SU-DHL-6 (cell line): ENCODE data around the gene BPIFB6.

ENCODE experiments used
- H2AFZ ChIP-seq: fragments of 200-600 bp; sonication (generic); 2 replicates; pipeline ENCODE4 v1.6.1; 2014; ENCODE audit warnings: low read depth, mild to moderate bottlenecking, moderate library complexity, mixed read lengths, antibody characterized with exemption, low read length; ENCODE audit not compliant: severe bottlenecking
- H3F3A ChIP-seq: fragments of 200-600 bp; shearing (Covaris generic); 2 replicates; pipeline ENCODE4 v1.6.0; 2016; ENCODE audit warnings: antibody characterized with exemption, mild to moderate bottlenecking; ENCODE audit not compliant: insufficient read depth
- H3K27ac ChIP-seq: fragments of 200-600 bp; sonication (generic); 2 replicates; pipeline ENCODE4 v1.5.1; 2016; ENCODE audit warnings: low read depth, mild to moderate bottlenecking, low read length, moderate library complexity, mixed read lengths
- H3K27me3 ChIP-seq: fragments of 200-600 bp; sonication (generic), shearing (Covaris generic); 2 replicates; pipeline ENCODE4 v1.6.0; 2014; ENCODE audit warnings: mild to moderate bottlenecking, low read length
- H3K36me3 ChIP-seq: fragments of 200-600 bp; sonication (generic); 2 replicates; pipeline ENCODE4 v1.6.1; 2014; ENCODE audit warnings: mild to moderate bottlenecking, low read length, mixed read lengths
- H3K4me2 ChIP-seq: fragments of 300-600, 200-600 bp; shearing (Covaris generic), sonication (generic); 2 replicates; pipeline ENCODE4 v1.6.0; 2014; ENCODE audit warnings: low read length, low read depth, mild to moderate bottlenecking; ENCODE audit not compliant: poor library complexity, severe bottlenecking
- H3K4me3 ChIP-seq: fragments of 200-600 bp; sonication (generic); 2 replicates; pipeline ENCODE4 v1.5.1; 2014; ENCODE audit warnings: antibody characterized with exemption, low read length, mild to moderate bottlenecking, mixed read lengths; ENCODE audit not compliant: insufficient read depth, poor library complexity, severe bottlenecking
- H3K79me2 ChIP-seq: fragments of 200-600 bp; sonication (generic); 2 replicates; pipeline ENCODE4 v1.6.1; 2014; ENCODE audit warnings: mild to moderate bottlenecking, low read length, moderate library complexity; ENCODE audit not compliant: insufficient read depth
- H3K9ac ChIP-seq: fragments of 200-600 bp; sonication (generic); 2 replicates; pipeline ENCODE4 v1.7.0; 2014; ENCODE audit warnings: mild to moderate bottlenecking, low read length
- H3K9me2 ChIP-seq: fragments of 200-600 bp; sonication (generic); replicated peaks from 2 replicates; pipeline ENCODE4 v1.6.1; 2014; ENCODE audit warnings: low read length; ENCODE audit not compliant: insufficient read depth
- H3K9me3 ChIP-seq: fragments of 200-600 bp; sonication (generic); 2 replicates; pipeline ENCODE4 v1.6.1; 2014; ENCODE audit warnings: low read length, mixed read lengths; ENCODE audit not compliant: insufficient read depth
- H4K20me1 ChIP-seq: fragments of 200-600 bp; sonication (generic); 2 replicates; pipeline ENCODE4 v1.6.1; 2014; ENCODE audit warnings: low read depth, mild to moderate bottlenecking, antibody characterized with exemption, low read length, moderate library complexity, mixed read lengths
- EZH2phosphoT487 ChIP-seq: fragments of 200-600 bp; sonication (generic), shearing (Covaris generic); conservative IDR thresholded peaks from 2 replicates; pipeline ENCODE4 v1.6.1; 2018; ENCODE audit warnings: mild to moderate bottlenecking, antibody characterized with exemption, low read length, moderate library complexity, mixed read lengths
- TF ChIP-seq, protein P1 (sequence below): fragments of 200-600 bp; sonication (generic); IDR thresholded peaks from one replicate; pipeline ENCODE4 v1.5.1; 2017; ENCODE audit warnings: antibody characterized with exemption, mild to moderate bottlenecking, low read length, moderate library complexity; ENCODE audit not compliant: insufficient read depth, poor library complexity, severe bottlenecking

Gene BPIFB6

DNA sequence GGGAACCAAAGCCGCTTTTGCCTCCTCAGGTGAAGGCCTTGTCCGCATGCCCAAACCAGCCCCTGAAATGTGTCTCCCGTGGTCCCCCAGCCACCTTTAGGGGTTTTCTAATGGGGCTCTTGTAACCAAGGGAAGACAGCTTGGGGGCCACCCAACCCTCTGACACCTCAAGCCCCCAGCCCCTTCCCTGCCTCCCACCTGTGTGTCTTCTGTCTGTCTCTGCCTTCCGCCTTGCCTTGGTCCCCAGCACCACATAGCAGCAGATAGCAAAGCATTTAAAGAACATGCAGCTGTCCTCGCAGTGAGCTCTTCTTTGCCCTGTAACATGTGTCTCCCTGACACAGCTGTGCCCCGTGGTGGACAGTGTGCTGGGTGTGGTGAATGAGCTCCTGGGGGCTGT lies 31.8 kb downstream of the BPIFB6 start:
- no peaks in the 10 kb centered on the region for H3K27me3 ChIP-seq
- H3K79me2 ChIP-seq, result no peaks in the 10 kb centered on the region

DNA sequence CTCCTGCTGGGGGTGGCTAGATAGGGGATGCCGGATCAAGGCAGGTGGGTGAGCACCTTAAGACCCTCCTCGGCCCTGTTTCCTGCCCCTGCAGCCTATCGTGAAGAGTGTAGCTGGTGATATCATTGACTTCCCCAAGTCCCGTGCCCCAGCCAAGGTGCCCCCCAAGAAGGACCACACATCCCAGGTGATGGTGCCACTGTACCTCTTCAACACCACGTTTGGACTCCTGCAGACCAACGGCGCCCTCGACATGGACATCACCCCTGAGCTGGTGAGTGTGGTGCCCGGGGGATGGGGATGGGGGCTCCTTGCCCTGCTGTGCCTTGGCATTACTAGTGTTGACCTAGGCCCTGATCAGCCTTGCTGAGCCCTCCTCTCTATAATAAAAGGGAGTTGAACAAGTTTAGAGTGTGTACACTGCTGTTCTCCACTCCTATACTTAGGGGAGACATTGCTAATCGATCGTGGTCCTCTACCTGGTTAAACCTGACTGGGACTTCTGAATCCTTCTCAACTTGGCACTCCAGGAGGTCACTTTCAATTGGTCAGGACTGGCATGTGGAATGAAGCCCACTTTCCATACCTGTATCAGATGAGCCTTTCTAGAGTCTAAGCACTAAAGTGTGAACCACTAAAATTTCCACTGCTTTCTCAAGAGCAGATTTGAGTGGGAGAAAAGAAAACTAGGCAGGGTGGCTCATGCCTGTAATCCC lies 33.3 kb downstream of the BPIFB6 start:
- Histone ChIP-seq H4K20me1 (no peaks in the 10 kb centered on the region), H3K4me2 (no peak overlapping the region), H3K4me3 (no peak overlapping the region), H3K27me3 (no peaks in the 10 kb centered on the region), H3K9me3 (no peaks in the 10 kb centered on the region), H2AFZ (no peak overlapping the region), H3F3A (no peaks in the 10 kb centered on the region), H3K79me2 (no peaks in the 10 kb centered on the region), H3K27ac (no peak overlapping the region), H3K9ac (no peak overlapping the region), H3K36me3 (no peaks in the 10 kb centered on the region), H3K9me2 (no peaks in the 10 kb centered on the region)
- no peak for TF ChIP-seq EZH2phosphoT487
- TF ChIP-seq, protein P1, sequence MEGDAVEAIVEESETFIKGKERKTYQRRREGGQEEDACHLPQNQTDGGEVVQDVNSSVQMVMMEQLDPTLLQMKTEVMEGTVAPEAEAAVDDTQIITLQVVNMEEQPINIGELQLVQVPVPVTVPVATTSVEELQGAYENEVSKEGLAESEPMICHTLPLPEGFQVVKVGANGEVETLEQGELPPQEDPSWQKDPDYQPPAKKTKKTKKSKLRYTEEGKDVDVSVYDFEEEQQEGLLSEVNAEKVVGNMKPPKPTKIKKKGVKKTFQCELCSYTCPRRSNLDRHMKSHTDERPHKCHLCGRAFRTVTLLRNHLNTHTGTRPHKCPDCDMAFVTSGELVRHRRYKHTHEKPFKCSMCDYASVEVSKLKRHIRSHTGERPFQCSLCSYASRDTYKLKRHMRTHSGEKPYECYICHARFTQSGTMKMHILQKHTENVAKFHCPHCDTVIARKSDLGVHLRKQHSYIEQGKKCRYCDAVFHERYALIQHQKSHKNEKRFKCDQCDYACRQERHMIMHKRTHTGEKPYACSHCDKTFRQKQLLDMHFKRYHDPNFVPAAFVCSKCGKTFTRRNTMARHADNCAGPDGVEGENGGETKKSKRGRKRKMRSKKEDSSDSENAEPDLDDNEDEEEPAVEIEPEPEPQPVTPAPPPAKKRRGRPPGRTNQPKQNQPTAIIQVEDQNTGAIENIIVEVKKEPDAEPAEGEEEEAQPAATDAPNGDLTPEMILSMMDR, result no peak

More for the DNA sequence above, 31.8 kb downstream of the BPIFB6 start:
- no peak overlapping the region for H2AFZ ChIP-seq
- H3K9me3 ChIP-seq, result no peaks in the 10 kb centered on the region
- TF ChIP-seq EZH2phosphoT487, result no peak
- TF ChIP-seq, protein P1, result no peak
- H3K27ac ChIP-seq, result no peak overlapping the region
- H3K9me2 ChIP-seq, result no peaks in the 10 kb centered on the region
- H3F3A ChIP-seq, result no peaks in the 10 kb centered on the region
- H3K9ac ChIP-seq, result no peak overlapping the region
- no peak overlapping the region for H3K4me3 ChIP-seq
- no peak overlapping the region for H3K4me2 ChIP-seq
- H3K36me3 ChIP-seq, result no peaks in the 10 kb centered on the region
- no peaks in the 10 kb centered on the region for H4K20me1 ChIP-seq

DNA sequence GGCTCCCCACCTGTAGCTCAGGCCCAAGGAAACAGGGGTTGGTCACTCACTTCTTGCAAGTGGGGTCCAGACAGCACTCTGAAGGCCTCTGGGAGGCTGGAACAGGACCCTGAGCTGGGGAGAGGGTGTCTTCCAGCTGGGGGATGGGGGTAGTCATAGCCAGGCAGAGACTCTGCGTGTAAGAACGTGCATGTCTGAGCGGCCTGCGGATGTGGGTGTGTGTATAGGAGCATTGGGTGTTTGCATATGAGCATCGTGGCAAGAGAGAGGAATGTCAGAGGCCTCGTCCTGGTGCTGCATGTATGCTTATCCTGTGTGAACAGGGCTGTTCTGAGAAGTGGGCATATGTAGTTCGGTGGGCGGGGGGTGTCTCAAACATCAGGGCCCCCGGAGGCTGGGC lies 34.3 kb downstream of the BPIFB6 start:
- Histone ChIP-seq H3K27ac (no peak overlapping the region), H3K79me2 (no peaks in the 10 kb centered on the region), H2AFZ (no peak overlapping the region), H3K36me3 (no peaks in the 10 kb centered on the region), H3K9me2 (no peaks in the 10 kb centered on the region), H4K20me1 (no peaks in the 10 kb centered on the region), H3K27me3 (no peaks in the 10 kb centered on the region), H3F3A (no peaks in the 10 kb centered on the region), H3K4me2 (no peak overlapping the region), H3K4me3 (no peak overlapping the region), H3K9me3 (no peaks in the 10 kb centered on the region), H3K9ac (no peak overlapping the region)
- no peak for TF ChIP-seq EZH2phosphoT487
- TF ChIP-seq, protein P1, result no peak
